HG03432 (cell line): ENCODE data around the gene ZNF747.
"Not testable (repeated sequence)": the region's sequence is repeated elsewhere in the genome, so short reads cannot be mapped to it uniquely, and the experiment has no call there.

Experiments used
- ATAC-seq: cut with Tn5 transposase; IDR thresholded peaks from one replicate; pipeline ENCODE4 v1.9.1; 2021; ENCODE audit warnings: mild to moderate bottlenecking, moderate library complexity; ENCODE audit not compliant: unreplicated experiment

Gene ZNF747

DNA sequence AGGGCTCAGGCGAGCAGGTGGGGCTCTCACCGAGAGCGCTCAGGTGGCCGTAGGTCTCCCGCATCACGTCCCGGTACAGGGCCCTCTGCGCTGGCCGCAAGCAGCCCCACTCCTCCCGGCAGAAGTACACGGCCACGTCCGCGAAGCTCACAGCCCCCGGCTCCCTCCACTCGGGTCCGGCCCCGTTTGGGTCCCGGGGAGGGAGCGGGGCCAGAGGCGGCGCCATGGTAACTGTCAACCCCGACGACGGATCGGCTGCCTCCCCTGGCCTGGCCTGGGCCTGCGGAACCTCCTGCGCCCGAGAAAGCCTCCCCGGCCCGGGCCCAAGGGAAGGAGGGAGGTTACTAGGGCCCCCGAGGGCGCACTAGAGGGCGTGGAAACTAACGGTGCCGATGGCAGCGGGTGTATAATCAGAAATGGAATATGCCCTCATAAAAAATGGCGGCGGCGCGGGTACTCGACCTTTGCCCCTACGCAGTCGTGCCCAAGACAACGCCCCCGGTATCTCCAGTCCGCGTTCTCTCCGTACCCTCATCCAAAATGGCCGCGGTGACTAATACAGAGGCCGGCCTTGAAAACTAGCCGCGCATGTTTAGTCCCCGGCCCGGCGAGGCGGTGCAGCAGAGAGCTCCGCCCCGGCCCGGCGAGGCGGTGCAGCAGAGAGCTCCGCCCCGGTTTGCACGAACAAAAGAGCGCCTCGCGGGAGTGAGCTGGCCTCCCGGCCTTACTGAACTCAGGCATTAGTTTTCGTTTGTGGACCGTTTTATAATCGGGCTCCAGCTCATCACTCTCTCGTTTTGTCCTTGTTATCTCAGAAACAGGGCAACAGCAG lies 23.5 kb upstream of the ZNF747 start, which contains the start of gene ZNF764:
ZNF764 (minus strand) TSS at position 418 of the 832 bp plus-strand sequence; CDS start at position 226, 192 bp downstream.
- peak; percentile 88 for ATAC-seq

DNA sequence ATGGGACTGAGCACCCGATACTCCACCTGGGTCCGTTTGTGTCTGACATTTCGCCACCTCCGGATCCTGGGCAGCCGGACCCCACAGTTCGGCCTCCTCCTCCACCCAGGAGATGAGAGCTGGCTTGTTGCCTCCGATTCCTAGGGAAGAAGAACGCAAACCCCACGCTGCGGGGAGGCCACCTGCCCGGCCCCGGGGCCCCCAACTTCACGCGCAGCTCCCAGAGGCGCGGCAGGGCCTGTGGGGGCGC lies 23.0 kb upstream of the ZNF747 start:
- ATAC-seq: peak; percentile 11

DNA sequence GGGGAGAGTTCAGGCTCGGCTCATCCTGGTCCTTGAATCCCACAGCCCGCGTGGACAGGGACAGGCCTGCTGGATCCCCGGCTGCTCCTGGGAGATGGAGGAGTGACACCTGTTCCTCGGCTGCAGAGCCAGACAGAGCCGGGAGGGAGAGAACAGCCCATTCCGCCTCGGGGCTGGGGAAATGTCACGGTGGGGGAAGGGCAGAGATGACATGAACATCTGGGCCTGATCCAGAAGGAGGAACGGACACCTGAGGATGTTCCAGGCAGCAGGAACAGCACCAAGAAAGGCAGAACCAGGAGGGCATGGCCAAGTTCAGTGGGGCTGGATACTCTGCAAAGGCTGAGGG lies 21.4 kb upstream of the ZNF747 start:
- ATAC-seq: no peak

DNA sequence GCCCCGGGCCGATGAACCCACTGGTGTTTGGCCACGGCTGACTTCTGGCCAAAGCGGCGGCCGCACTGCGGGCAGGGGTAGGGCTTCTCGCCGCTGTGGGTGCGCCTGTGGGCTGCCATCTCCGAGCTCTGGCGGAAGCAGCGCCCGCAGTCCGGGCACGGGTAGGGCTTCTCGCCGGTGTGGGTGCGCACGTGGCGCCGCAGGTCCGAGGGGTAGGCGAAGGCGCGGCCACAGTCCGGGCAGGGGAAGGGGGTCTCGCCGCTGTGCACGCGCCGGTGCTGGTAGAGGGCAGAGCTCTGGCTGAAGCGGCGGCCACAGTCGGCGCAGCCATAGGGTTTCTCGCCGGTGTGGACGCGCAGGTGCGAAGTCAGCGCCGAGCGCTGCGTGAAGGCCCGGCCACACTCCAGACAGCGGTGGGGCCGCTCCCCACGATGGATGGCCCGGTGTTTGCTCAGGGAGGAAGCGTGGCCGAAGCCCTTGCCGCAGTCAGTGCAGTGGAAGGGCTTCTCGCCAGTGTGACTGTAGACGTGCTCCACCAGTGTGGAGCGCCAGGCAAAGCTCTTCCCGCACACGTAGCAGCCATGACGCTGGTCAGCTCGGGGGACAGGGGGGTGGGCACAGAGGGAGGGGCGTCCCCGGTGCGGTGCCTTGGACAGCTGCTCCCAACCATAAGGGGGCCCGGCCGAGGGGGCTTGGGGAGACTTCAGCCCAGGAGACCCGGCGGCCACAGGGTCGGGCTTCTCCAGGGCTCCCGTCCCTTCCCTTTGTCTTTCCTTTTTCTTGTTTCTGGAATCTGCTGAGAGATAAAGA lies 20.9 kb upstream of the ZNF747 start:
- ATAC-seq: no peak

DNA sequence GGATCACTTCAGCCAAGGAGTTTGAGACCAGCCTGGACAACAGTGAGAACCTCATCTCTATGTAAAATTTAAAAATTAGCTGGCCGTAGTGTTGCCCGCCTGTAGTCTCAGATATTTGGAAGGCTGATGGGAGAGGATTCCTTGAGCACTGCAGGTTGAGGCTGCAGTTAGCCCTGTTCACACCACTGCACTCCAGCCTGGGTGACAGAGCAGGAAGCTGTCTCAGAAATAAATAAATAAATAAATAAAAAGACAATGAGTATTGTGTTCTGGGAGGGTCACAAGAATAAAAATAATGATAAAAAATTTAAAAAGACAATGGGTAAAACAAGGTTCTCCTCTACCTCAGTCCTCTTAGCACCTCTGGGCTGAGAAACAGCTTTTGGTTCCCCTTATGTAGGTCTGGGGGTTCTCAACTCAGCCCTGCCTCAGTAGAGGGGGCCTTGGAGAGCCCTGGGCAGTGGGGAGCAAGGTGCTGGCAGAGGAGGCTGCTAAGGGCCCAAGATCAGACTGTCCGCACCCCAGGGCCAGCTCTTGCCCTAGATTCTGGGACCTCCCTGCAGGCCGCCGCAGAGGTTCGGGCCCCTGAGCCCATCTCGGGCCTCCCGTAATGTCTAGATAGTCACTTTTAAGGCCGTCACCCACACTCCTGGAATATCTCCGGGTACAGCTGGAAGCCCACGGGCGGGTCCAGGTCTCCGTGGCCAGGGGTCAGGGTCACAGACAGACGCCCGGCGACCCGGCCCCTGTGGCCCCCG lies 20.1 kb upstream of the ZNF747 start:
- ATAC-seq: no peak

DNA sequence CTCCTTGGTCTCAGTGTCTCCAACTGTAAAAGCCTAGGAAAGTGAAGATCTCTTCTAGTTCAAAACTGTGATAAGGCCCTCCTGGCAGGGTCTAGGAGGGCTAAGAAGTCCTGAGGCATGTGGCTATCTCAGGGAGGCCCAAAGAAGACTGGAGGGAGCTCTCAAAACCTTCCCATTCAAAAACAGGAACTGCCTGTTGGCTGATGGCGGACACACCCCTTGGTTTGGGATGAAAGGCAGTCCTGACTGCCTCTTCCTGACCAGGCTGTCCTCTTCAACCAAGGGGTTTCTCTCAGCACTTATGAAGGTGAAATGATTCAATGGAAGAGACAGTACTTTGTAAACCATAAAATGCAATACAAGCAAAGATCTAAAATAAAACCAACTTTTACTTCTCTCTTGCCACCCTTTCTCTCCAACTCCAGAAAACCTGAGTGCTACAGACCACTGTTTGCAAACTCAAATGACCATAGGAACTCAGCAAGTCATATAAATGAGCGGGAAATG lies 18.8 kb upstream of the ZNF747 start:
- ATAC-seq: no peak

DNA sequence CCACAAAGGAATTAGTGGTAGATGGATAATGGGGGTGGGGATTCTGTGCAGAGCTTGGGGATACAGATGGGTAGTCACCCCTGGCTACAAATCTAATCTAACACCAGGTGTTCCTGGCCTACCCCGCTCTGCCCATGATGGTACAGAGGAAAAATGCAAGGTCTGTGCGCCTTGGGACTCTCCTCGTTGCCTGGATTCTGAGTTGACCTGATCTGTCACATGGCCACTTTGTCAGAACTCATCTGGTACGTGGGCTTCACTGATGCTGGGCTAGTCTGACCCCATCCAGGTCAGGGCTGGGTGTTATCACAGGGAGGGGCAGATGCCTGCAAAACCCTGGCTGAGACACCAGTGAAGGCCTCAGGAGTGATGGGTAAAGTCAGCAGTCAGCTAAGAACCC lies 18.3 kb upstream of the ZNF747 start:
- no peak for ATAC-seq

DNA sequence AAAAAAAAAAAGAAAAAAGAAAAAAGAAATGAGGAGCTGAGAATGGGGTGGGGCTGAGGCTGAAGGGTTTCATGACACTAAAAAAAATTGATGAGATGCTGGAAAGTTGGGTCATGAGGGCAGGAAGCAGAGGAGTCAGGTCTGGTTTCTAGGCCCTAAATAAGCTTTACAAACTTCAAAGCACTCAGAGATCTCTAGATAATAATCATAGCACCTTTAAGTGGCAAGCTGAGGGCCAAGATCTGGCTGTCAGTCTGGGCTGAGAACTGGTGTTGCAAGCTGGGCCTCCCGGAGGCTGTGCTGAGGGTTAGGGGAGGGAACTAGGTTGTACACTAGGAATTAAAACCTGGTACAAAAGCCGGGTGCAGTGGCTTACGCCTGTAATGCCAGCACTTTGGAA lies 17.1 kb upstream of the ZNF747 start:
- ATAC-seq: no peak

DNA sequence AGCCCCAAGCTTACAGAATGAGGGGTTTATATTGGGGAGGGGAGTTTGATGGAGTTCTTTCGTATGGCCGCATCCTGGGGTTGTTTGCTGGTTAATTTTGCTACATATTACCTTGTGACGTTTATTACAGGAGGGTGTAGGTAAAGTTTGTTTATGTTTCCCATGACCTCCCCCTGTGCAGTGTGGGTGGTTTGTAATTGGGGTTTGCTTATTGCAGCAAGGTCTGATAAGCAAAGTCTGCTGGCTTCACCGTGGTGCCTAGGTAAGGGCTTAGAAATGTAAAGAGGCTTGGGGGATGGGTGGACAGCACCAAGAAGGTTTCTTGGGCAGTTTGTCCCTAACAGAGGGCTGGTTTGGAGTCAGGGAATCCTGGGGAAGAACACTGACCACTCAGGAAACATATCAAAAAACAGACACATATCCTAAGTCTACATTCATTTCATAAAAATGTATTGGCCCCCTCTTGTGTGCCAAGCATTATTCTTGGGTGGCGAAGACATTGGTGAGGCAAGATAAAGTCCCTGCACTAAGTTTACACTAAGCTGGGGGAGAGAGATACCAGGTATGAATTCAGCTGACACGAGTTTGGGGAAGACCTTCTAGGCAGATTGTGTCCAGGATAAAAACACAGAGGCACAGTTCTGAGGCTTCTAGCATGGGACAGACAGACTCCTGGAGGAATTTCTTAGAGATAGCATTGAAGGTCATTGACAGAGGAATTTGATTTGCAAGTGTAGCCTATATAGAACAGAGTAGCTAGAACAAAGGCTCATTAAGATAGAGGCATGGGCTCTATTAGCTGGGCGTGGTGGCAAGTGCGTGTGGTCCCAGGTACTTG lies 14.0 kb upstream of the ZNF747 start:
- no peak for ATAC-seq

DNA sequence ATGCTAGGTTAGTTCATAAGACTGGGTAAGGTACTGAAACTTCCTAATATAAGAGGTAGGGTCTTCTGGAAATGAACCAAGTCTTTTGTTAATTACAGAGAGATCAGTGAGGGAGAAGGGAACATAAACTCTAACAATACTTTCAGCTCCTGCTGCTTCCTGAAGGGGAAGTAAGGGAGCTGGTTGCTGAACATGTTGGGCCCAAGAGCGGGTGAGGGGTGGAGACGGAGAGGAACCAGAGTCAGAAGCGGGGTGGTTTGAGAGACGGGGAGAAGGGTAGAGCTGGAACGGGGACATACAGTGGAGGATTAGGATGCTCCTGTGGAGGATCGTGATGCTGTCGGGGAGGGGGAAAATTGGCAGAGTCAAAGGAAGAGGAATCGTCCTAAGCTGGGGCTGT lies 11.5 kb upstream of the ZNF747 start:
- ATAC-seq: no peak

DNA sequence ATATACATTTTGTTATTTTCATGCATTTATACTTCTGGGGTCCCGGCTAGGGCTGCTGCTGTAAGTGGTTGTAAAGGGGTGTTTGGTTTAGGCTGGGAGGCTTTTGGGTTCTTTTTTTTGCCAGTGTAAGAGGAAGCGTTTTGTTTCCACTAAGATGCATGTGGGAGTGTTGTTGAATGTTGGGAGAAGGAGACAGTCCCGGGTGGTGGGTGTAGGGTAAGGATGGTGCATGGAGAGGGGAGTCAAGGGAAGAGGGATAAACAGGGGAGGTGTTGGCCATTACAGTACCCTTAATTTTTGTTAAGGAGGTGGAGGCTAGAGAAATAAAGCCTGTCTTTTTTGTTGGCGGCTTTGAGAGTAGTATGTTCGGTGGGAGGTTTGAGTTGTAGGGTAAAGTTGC lies 8.4 kb upstream of the ZNF747 start:
- ATAC-seq: no peak

DNA sequence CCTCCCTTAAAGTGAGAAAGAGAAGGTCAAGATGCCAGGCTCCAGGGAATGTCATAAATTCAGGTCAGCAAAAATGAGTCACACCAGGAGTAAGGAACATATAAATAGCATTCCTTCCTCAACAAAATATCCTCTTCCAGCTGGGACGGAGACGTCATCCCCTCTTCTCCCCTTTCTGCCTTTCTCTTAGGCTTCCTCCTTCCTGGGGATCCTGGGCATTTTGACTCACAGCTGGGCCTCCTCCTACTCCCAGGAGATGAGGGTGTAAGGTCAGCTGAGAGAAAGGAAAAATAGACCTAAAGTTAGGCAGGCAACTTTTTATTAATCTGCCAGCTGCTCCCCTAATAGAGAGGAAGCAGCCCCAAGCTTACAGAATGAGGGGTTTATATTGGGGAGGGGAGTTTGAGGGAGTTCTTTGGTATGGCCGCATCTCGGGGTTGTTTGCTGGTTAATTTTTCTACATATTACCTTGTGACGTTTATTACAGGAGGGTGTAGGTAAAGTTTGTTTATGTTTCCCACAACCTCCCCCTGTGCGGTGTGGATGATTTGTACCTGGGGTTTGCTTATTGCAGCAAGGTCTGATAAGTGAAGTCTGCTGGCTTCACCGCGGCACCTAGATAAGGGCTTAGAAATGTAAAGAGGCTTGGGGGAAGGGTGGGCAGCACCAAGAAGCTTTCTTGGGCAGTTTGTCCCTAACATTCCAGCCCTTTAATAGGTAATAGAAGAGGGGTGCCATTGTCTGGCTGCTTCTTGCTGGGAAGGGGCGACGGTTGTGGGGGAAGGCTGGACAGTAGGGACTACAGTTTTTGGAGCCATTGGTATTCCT lies 7.1 kb upstream of the ZNF747 start:
- ATAC-seq: no peak

DNA sequence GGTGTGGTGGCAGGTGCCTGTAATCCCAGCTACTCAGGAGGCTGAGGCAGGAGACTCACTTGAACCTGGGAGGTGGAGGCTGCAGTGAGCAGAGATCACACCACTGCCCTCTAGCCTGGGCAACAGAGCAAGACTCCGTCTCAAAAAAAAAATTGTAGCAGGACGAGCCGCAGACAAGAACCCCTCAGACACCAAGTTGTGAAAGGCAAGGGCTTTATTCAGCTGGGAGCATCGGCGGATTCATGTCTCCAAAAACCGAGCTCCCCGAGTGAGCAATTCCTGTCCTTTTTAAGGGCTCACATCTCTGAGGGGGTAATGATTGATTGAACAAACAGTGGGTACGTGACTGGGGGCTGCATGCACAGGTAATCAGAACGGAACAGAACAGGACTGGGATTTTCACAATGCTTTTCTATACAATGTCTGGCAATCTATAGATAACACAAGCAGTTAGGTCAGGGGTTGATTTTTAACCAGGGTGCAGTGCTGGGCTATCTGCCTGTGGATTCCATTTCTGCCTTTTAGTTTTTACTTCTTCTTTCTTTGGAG lies 6.3 kb upstream of the ZNF747 start:
- not testable (repeated sequence) for ATAC-seq

DNA sequence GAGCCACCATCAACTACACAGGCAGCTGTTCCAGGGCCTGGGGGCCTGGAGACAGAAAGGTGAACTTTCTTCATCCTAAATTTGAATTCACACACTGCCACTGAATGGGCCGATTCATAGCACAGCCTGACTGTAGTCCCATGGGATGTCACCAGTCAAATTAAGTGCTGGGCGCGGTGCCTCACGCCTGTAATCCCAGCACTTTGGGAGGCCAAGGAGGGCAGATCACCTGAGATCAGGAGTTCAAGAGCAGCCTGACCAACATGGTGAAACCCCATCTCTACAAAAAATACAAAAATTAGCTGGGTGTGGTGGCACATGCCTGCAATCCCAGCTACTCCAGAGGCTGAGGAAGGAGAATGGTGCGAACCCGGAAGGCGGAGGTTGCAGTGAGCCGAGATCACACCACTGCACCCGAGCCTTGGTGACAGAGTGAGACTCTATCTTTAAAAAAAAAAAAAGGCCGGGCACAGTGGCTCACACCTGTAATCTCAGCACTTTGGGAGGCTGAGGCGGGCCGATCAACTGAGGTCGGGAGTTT lies 5.4 kb upstream of the ZNF747 start:
- not testable (repeated sequence) for ATAC-seq

DNA sequence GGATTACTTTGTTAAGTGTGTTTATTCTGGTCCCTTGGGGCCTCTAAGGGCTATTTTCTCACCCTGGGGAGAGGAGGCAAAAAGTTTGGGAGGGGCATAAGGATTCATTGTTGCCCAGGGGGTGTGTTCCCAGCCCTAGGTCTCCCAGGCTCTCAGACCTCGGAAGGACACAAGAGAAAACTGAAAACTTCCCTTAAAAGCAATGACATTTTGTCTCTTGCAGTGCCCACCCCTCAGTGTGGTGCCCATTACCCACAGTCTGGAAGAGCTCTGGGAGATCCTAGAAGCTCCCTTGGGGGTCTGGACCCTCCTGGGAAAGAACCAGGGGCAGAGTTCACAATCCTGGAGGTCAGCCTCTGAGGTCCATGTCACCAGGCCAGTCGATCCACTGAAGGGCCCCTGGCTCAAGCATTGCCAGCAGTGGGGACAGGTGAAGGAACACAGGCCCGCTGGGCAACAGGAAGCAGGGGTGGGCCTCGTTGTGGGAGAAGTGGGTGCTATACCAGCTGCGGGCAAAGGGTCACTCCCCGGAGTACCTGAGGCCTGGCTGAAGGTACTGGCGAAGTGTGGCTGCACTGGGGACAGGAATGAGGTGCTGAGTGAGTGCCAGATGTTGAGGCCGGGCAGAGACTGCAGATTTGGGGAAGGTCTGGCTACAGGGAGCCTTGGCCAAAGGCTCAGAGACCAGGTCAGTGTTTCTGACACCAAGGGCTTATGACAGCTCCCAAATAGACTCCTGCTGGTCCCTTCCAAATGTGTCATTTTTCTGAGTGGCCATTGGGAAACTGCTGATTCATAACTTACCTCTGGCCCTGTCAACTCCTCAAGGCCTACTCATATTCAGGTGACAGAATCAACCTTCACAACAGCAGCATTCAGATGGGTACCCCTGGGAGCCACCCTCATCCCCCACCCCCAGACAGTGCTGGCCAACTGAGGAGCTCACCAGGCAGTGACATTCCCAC lies 4.6 kb upstream of the ZNF747 start:
- ATAC-seq: no peak

DNA sequence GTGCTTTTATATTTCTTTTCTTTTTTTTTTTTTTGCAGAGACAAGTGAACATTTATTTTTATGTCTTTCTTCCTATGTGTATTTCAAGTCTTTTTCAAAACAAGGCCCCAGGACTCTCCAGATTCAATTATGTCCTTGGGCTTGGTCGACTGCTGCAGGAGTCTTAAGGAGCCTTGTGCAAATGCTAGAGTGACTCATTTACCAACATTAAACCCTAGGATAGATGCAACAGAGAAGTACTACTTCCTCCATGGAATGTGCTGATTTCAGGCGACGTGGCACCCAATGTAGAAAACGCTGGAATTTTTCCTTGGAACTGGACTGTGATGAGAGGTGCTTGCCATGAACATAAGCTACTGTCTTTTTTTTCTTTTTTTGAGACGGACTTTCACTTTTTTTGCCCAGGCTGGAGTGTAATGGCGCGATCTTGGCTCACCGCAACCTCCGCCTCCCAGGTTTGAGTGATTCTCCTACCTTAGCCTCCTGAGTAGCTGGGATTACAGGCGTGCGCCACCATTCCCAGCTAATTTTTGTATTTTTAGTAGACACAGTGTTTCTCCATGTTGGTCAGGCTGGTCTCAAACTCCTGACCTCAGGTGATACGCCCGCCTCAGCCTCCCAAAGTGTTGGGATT lies 1.9 kb upstream of the ZNF747 start:
- ATAC-seq: not testable (repeated sequence)

DNA sequence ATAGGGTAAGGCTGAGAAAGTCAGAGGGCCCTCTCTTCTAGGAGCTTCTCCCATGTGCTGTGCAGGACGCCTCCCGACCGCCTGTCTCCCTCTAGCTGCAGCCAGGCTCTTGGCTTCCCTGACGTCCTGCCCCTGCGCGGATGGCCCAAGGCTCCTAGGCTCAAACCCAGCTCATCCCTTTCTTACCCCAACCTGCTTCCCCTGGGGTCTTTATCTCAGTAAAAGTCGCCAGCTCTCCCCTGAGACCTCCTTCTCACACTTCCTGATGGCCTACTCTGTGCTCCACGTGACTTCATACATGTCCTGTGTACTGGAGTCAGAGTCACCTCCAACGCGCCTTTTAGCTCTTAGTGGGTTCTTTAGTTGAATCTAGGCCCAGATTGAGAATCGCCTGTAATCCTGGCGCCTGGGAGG lies 1.1 kb upstream of the ZNF747 start:
- peak; percentile 35 for ATAC-seq
